GM12874 (cell line): ENCODE measurements around the gene ATAD2B.

ENCODE experiments used
- TF ChIP-seq, protein P1 (sequence below): IDR thresholded peaks from 2 replicates; pipeline ENCODE4 v1.5.1; 2011; ENCODE audit warnings: low read depth, mild to moderate bottlenecking, control low read depth, low read length, moderate library complexity; ENCODE audit not compliant: insufficient read depth

Gene ATAD2B

DNA sequence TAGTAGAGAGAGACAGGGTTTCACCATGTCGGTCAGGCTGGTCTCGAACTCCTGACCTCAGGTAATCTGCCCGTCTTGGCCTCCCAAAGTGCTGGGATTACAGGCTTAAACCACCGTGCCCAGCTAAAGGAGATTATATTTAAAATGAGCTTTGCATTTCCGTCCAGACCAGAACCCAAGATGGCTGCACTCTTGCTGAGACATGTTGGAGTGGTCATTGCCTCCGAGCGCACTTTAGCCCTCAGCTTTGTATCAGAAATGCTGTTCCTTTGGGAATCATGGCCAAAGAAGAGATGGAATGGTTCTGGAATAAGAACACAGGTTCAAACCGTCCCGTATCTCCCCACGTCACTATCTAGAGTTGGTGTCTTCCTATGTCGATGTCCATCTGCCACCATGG lies 16.7 kb upstream of the ATAD2B start:
- TF ChIP-seq, protein P1, sequence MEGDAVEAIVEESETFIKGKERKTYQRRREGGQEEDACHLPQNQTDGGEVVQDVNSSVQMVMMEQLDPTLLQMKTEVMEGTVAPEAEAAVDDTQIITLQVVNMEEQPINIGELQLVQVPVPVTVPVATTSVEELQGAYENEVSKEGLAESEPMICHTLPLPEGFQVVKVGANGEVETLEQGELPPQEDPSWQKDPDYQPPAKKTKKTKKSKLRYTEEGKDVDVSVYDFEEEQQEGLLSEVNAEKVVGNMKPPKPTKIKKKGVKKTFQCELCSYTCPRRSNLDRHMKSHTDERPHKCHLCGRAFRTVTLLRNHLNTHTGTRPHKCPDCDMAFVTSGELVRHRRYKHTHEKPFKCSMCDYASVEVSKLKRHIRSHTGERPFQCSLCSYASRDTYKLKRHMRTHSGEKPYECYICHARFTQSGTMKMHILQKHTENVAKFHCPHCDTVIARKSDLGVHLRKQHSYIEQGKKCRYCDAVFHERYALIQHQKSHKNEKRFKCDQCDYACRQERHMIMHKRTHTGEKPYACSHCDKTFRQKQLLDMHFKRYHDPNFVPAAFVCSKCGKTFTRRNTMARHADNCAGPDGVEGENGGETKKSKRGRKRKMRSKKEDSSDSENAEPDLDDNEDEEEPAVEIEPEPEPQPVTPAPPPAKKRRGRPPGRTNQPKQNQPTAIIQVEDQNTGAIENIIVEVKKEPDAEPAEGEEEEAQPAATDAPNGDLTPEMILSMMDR, result no peak

DNA sequence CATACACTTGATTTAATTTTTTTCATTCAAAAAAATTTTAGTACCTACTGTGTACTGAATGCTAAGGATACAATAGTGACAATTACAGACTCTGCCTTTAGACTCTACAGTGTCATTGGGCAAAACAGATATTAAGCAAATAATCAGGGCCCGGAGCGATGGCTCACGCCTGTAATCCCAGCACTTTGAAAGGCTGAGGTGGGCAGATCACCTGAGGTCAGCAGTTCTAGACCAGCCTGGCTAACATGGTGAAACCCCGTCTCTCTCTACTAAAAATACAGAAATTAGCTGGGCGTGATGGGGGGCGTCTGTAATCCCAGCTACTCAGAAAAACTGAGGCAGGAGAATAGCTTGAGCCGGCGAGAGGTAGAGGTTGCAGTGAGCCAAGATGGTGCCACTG lies 14.7 kb upstream of the ATAD2B start:
- TF ChIP-seq, protein P1, result no peak

DNA sequence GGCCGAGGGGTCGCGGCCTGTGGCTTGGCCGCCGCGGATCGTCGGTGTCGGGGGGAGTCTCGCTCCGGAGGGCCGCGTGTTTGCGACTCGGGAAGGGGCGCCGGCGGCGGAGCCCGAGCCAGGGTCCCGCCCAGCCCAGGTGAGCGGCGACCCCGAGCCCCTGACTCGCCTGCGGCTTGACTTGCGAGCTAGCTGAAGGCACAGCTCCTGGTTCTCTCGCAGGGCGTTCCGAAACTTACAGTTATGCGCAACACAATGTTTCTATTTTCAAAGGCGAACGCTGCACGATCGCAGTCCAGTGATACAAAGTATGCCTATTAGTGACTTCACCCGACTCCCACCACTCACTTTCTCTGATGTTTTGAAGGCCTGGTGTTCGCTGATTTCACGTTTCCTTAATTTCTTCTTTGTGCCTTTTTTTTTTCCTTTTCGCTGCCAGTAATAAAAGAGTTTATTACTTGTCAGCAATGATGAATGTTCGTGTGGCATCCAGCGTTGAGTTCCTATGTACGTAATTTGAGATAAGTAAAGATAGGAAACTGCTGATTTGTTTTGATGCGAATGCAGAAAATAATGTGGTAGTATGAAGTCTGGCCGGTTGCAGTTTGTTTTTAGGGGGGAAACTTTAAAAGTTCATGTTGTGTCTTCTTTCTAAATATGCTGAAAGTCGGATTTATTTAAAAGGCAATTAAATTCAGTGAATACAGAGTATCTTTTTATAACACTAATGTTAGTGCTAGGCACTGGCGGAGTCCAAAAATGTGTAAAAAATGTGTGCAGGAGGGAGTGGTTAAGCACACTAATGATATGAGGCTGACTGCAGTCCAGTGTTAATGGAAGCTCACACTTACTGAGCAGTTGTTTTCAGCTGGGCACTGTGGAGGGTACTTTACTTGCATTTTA lies 14.0 kb upstream of the ATAD2B start:
- TF ChIP-seq, protein P1, result no peak

DNA sequence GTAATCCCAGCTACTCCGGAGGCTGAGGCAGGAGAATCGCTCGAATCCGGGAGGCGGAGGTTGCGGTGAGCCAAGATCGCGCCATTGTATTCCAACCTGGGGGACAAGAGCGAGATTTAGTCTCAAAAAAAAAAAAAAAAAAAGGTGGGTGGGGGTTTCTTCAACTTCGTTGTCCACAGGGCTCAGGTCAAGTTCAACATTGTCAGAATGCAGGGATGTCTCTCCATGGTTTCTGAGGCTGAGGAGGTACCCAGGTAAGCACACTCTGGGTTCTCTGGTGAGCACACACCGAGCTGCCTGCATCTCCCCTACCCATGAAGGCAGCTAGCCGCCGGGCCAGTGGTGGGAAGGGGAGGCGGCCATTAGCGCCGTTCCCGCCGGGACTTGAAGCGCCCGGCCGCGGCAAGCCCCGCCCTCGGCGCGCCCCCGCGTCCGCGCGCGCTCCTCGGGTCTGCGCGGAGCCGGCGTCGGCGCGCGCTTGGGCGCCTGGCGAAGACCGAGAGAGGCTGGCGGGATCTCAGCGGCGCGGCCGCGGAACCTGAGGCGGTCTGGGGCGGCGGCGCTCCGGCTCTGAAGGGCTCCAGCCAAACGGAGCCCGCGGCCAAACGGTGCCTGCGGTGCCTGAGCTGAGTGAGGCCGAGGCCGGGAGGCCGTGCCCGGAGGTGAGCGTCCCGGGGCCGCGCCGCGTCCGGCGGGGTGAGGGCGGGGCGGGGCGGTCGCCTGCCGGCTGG lies 13.2 kb upstream of the ATAD2B start, which contains the start of gene UBXN2A:
UBXN2A (plus strand) TSS at position 477 of the 731 bp plus-strand sequence. CDS start 17,852 bp downstream, outside the sequence.
- TF ChIP-seq, protein P1, result no peak

DNA sequence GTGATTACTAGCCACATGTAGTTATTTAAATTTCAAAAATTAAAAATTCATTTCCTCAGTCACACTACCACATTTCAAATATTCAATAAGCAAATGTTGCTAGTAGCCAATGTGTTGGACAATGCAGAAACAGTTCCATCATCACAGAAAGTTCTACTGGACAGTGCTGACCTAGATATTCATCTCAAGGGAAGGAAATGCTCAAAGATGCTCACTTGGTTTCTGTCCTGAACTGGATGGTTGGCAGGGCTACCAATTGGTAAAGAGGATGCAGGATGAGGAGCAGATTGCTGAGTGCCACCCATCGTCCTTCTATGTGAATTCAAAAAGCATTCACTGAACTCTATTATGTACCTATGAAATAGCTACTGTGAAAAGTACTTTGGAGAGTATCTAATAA lies 7.3 kb upstream of the ATAD2B start:
- TF ChIP-seq, protein P1, result no peak

DNA sequence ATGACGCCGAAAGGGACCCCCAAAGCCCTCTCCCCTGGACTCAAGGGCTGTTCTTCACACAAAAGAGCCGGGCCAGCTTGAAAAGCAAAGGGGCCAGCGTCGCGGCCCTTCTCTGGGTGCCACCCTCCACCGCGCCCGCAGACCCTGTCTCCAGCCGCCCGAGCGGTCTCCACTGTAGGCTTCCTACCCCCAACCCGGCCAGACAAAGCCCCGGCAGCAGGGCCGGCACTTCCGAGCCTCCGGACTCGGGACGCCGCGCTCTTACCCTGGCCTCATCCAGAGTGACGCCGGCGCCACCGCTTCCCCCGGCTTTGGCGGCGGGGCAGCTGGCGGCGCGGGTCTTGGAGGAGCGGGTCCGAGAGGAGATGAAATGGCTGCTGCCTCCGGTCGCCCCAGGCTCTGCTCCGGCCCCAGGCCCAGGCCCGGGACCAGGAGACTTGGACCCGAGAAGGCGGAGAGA lies 603 bp downstream of the ATAD2B start:
- TF ChIP-seq, protein P1, result no peak

DNA sequence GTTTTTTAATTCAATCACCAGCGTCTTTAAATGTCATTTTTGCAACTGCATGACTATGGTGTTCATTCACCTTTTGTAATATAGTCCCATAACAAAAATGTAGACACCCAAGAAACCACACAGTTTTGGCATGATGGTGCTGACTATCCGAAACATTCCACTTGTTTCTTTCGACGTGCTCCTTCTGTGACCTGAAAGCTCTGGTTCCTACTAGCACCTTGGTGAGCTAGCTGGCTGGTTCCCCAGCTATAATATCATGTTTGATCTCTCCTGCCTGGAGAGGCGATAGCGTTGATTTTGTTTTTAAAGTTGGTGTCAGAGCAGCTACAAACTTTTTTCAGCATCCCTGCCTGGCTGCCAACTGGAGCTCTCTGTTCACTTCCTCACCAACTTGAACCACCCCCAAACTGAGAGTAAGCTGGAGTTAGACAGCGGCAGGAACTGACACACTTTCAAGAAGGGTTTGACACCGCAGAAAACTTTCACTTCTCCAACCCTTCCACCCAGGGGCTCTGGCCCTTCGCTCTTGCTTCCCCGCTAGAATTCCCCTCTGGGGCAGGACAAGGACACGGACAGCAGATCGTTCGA lies 1.1 kb downstream of the ATAD2B start:
- TF ChIP-seq, protein P1, result no peak
